ENCODE results near the gene CDH23. TPM values are rescaled to one million over a fixed set of nuclear protein-coding genes. Genes with fewer than 3 reads are reported as not detected.

The CDH23 gene
- polyA plus RNA-seq, 2 of the 4 experiments (the other 2 are of a cell fraction): 1.1 to 2.3 TPM

GRCh38 chr10:71468363-71469094 lies 71.8 kb downstream of the CDH23 start:
- Histone ChIP-seq H3K4me3 (no peak overlapping the region), H3K4me1 (no peaks in the 10 kb centered on the region), H3K9me3 (no peaks in the 10 kb centered on the region), H3K27ac (no peak overlapping the region), H3K4me2 (no peak overlapping the region)
- DNase-seq (ENCODE audit: low read depth in 1 of 2, low spot score in 1 of 2): no peak
- CTCF ChIA-PET: interaction anchor here (0.7 to 3.1 kb wide), 8 partner anchors 12 to 150 kb away, joined by 3 to 12 read pairs (median 4); partner anchors contain the start of genes CDH23 and SLC29A3
- WGBS (ENCODE audit: missing lambda C conversion rate): 51% methylated on average over 9 of the region's 9 CpGs
- POLR2A ChIA-PET: interaction anchor here (0.6 kb wide), 1 partner anchor 150 kb away, joined by 3 read pairs; no protein-coding TSS in a partner anchor
- TF ChIP-seq NR3C1 (IDR thresholded peaks at IDR 0.05): no peak
- TF ChIP-seq RFX5 (IDR thresholded peaks at IDR 0.05): no peak
- TF ChIP-seq HOXB5 (CRISPR knock-in tag; IDR thresholded peaks at IDR 0.05): no peak
- TF ChIP-seq ZNF302 (CRISPR knock-in tag; IDR thresholded peaks at IDR 0.05): no peak
- TF ChIP-seq FOSL2 (IDR thresholded peaks at IDR 0.05): no peak
- no peak for TF ChIP-seq FOSL2 (CRISPR knock-in tag; IDR thresholded peaks at IDR 0.05)
- no peak for TF ChIP-seq MAZ (IDR thresholded peaks at IDR 0.05; ENCODE audit: borderline replicate concordance, low read depth, low read length)
- TF ChIP-seq POLR2A (IDR thresholded peaks at IDR 0.05; ENCODE audit: low read length): no peak
- no peak for TF ChIP-seq BHLHE40 (IDR thresholded peaks at IDR 0.05; ENCODE audit: low read depth, low read length)
- no peak for TF ChIP-seq EP300 (IDR thresholded peaks at IDR 0.05)
- TF ChIP-seq TFCP2L1 (CRISPR knock-in tag; IDR thresholded peaks at IDR 0.05): no peak
- no peak for TF ChIP-seq CBX8 (IDR thresholded peaks at IDR 0.05)
- no peak for TF ChIP-seq ZSCAN20 (CRISPR knock-in tag; IDR thresholded peaks at IDR 0.05)
- no peak for TF ChIP-seq PBX3 (IDR thresholded peaks at IDR 0.05)
- TF ChIP-seq HMGXB4 (CRISPR knock-in tag; IDR thresholded peaks at IDR 0.05; ENCODE audit: borderline replicate concordance): no peak
- no peak for TF ChIP-seq MAFK (IDR thresholded peaks at IDR 0.05; ENCODE audit: partially characterized antibody)
- TF ChIP-seq SREBF2 (IDR thresholded peaks at IDR 0.05): no peak
- no peak for TF ChIP-seq RARB (CRISPR knock-in tag; IDR thresholded peaks at IDR 0.05)
- TF ChIP-seq ZFP36 (IDR thresholded peaks at IDR 0.05; ENCODE audit: borderline replicate concordance, partially characterized antibody): no peak
- FAIRE-seq: no peak
- ATAC-seq: peak; percentile 26 to 36; a peak in 3 of 6 replicates

GRCh38 chr10:71471006-71471405 lies 74.3 kb downstream of the CDH23 start:
- no peaks in the 10 kb centered on the region for H3K9me3 ChIP-seq
- no peaks in the 10 kb centered on the region for H3K4me1 ChIP-seq
- no peak for ATAC-seq
- DNase-seq (ENCODE audit: low read depth in 1 of 2, low spot score in 1 of 2): no peak
- ChIA-PET POLR2A (no interaction called here), CTCF (interaction anchor here (1.0 kb wide), 1 partner anchor 139 kb away, joined by 4 read pairs; no protein-coding TSS in a partner anchor)
- H3K4me3 ChIP-seq: no peak overlapping the region
- no peak for FAIRE-seq
- H3K27ac ChIP-seq: no peak overlapping the region
- 66% methylated on average over 9 of the region's 9 CpGs for WGBS (ENCODE audit: missing lambda C conversion rate)
- TF ChIP-seq JUNB (IDR thresholded peaks at IDR 0.05) (no peak), EHMT2 (IDR thresholded peaks at IDR 0.05; ENCODE audit: low read depth) (no peak), KDM5A (IDR thresholded peaks at IDR 0.05) (no peak), MAZ (IDR thresholded peaks at IDR 0.05; ENCODE audit: borderline replicate concordance, low read depth, low read length) (no peak), POLR2A (IDR thresholded peaks at IDR 0.05; ENCODE audit: low read length) (no peak), MAFK (IDR thresholded peaks at IDR 0.05; ENCODE audit: partially characterized antibody) (no peak), POLR2AphosphoS2 (conservative IDR thresholded peaks at IDR 0.05; ENCODE audit: low read length) (no peak), ZFP36 (IDR thresholded peaks at IDR 0.05; ENCODE audit: borderline replicate concordance, partially characterized antibody) (no peak), RARB (CRISPR knock-in tag; IDR thresholded peaks at IDR 0.05) (no peak), E2F6 (IDR thresholded peaks at IDR 0.05; ENCODE audit: borderline replicate concordance, low read depth) (no peak), MAX (IDR thresholded peaks at IDR 0.05) (no peak), FOSB (CRISPR knock-in tag; IDR thresholded peaks at IDR 0.05) (no peak), RCOR1 (IDR thresholded peaks at IDR 0.05; ENCODE audit: low read depth, low read length) (no peak), ZC3H11A (IDR thresholded peaks at IDR 0.05) (no peak)
- H3K4me2 ChIP-seq: no peak overlapping the region

Measured in A549 (cell line).